GM23338 (cell line): ENCODE measurements around the gene DTNBP1. TPM values are rescaled to one million over a fixed set of nuclear protein-coding genes. Genes with fewer than 3 reads are reported as not detected.

Experiments
- ATAC-seq: fragments of 200-7000 bp; cut with Tn5 transposase; 3 replicates; pipeline ENCODE4 v1.9.1; 2020
- DNase-seq: peaks from one replicate; pipeline ENCODE4 v3.0.0-alpha.2; 2015; ENCODE audit warnings: low spot score
- H2AFZ ChIP-seq: fragments of 200-600 bp; sonication (generic); 2 replicates; pipeline ENCODE4 v1.8.0; 2016; ENCODE audit warnings: antibody characterized with exemption, mild to moderate bottlenecking, moderate library complexity
- H3F3A ChIP-seq: fragments of 200-600 bp; sonication (generic); replicated peaks from 2 replicates; pipeline ENCODE4 v1.8.0; 2017; ENCODE audit warnings: antibody characterized with exemption, mixed run types, low read depth
- H3K27ac ChIP-seq: fragments of 200-600 bp; sonication (generic); 2 replicates; pipeline ENCODE4 v1.6.1; 2016; ENCODE audit warnings: low read depth
- H3K27me3 ChIP-seq: fragments of 200-600 bp; sonication (generic); 2 replicates; pipeline ENCODE4 v1.8.0; 2016; ENCODE audit warnings: mild to moderate bottlenecking, mixed run types, moderate library complexity; ENCODE audit not compliant: insufficient read depth
- H3K36me3 ChIP-seq: fragments of 200-600 bp; sonication (generic); 2 replicates; pipeline ENCODE4 v1.8.0; 2016; ENCODE audit warnings: mild to moderate bottlenecking; ENCODE audit not compliant: insufficient read depth
- H3K4me1 ChIP-seq: fragments of 200-600 bp; sonication (generic); 2 replicates; pipeline ENCODE4 v1.8.0; 2016; ENCODE audit warnings: mild to moderate bottlenecking, moderate library complexity; ENCODE audit not compliant: insufficient read depth
- H3K4me2 ChIP-seq: fragments of 200-600 bp; sonication (generic); 2 replicates; pipeline ENCODE4 v1.7.1; 2017; ENCODE audit warnings: mixed run types
- H3K4me3 ChIP-seq: fragments of 200-600 bp; sonication (generic); 2 replicates; pipeline ENCODE4 v1.6.1; 2016; ENCODE audit warnings: mixed run types
- H3K79me2 ChIP-seq: fragments of 200-600 bp; sonication (generic); replicated peaks from 2 replicates; pipeline ENCODE4 v1.8.0; 2017; ENCODE audit warnings: mild to moderate bottlenecking; ENCODE audit not compliant: insufficient read depth
- H3K9me2 ChIP-seq: fragments of 200-600 bp; sonication (generic); 2 replicates; pipeline ENCODE4 v1.8.0; 2017; ENCODE audit not compliant: insufficient read depth
- H4K20me1 ChIP-seq: fragments of 200-600 bp; sonication (generic); replicated peaks from 2 replicates; pipeline ENCODE4 v1.8.0; 2017; ENCODE audit warnings: mild to moderate bottlenecking; ENCODE audit not compliant: insufficient read depth
- H3K27ac Mint-ChIP-seq: 2 replicates; pipeline ENCODE4 v1.8.0; 2020; ENCODE audit warnings: inconsistent platforms, mild to moderate bottlenecking, moderate library complexity, mixed read lengths
- H3K27me3 Mint-ChIP-seq: 3 replicates; pipeline ENCODE4 v1.8.0; 2022; ENCODE audit warnings: low read depth, mild to moderate bottlenecking, moderate library complexity, mixed read lengths, inconsistent platforms; ENCODE audit not compliant: insufficient read depth, poor library complexity
- H3K36me3 Mint-ChIP-seq: 3 replicates; pipeline ENCODE4 v1.8.0; 2021; ENCODE audit warnings: low read depth, mild to moderate bottlenecking, inconsistent platforms, moderate library complexity, mixed read lengths
- H3K4me1 Mint-ChIP-seq: 3 replicates; pipeline ENCODE4 v1.8.0; 2020; ENCODE audit warnings: mild to moderate bottlenecking, inconsistent platforms, mixed read lengths
- H3K4me3 Mint-ChIP-seq: 3 replicates; pipeline ENCODE4 v1.8.0; 2021; ENCODE audit warnings: moderate library complexity, mild to moderate bottlenecking, inconsistent platforms, mixed read lengths
- H3K9me3 Mint-ChIP-seq: 3 replicates; pipeline ENCODE4 v1.8.0; 2020; ENCODE audit warnings: moderate library complexity, mild to moderate bottlenecking, inconsistent platforms, mixed read lengths
- CTCF ChIP-seq, 2 experiments: fragments of 200-600 bp in 1 of 2; sonication (generic) in 1 of 2; conservative IDR thresholded peaks; 2 replicates each; pipeline versions ENCODE4 v1.5.1 to v1.6.1; 2016 to 2017; ENCODE audit warnings: antibody characterized with exemption in 2 of 2, low read depth in 2 of 2, mild to moderate bottlenecking in 2 of 2, moderate library complexity in 1 of 2
- ETS1 ChIP-seq: IDR thresholded peaks from 2 replicates; pipeline ENCODE4 v1.6.1; 2016; ENCODE audit warnings: antibody characterized with exemption
- EZH2 ChIP-seq: fragments of 200-600 bp; sonication (generic); IDR thresholded peaks from one replicate; pipeline ENCODE4 v1.8.0; 2017; ENCODE audit warnings: antibody characterized with exemption, mild to moderate bottlenecking, low read depth; ENCODE audit not compliant: unreplicated experiment
- EZH2phosphoT487 ChIP-seq: fragments of 200-600 bp; sonication (generic); IDR thresholded peaks from one replicate; pipeline ENCODE4 v1.8.1; 2018; ENCODE audit warnings: antibody characterized with exemption; ENCODE audit not compliant: unreplicated experiment
- JUNB ChIP-seq: IDR thresholded peaks from one replicate; pipeline ENCODE4 v1.6.1; 2016; ENCODE audit warnings: antibody characterized with exemption; ENCODE audit not compliant: unreplicated experiment
- NANOG ChIP-seq: IDR thresholded peaks from 2 replicates; pipeline ENCODE4 v1.6.1; 2016; ENCODE audit warnings: antibody characterized with exemption, borderline replicate concordance
- POLR2AphosphoS5 ChIP-seq: IDR thresholded peaks from 2 replicates; pipeline ENCODE4 v1.6.1; 2016; ENCODE audit warnings: antibody characterized with exemption, low read depth
- REST ChIP-seq: IDR thresholded peaks from one replicate; pipeline ENCODE4 v1.6.1; 2018; ENCODE audit warnings: antibody characterized with exemption; ENCODE audit not compliant: unreplicated experiment
- STAT1 ChIP-seq: IDR thresholded peaks from one replicate; pipeline ENCODE4 v1.6.1; 2016; ENCODE audit warnings: antibody characterized with exemption; ENCODE audit not compliant: unreplicated experiment
- ZNF114 ChIP-seq: fragments of 250-450 bp; sonication (Bioruptor Pico); IDR thresholded peaks from 2 replicates; pipeline ENCODE4 v1.5.0; 2020; ENCODE audit warnings: mild to moderate bottlenecking, moderate library complexity
- ZNF331 ChIP-seq: fragments of 250-450 bp; sonication (Bioruptor Pico); IDR thresholded peaks from 2 replicates; pipeline ENCODE4 v1.5.0; 2020; ENCODE audit warnings: low read depth, mild to moderate bottlenecking, moderate library complexity
- polyA plus RNA-seq: library from polyadenylated mRNA; unstranded; fragments of >200 nt; fragmentation: Nextera tagmentation; extraction: Ambion mirVana; gene quantifications from 2 replicates; pipeline ENCODE4 v1.2.1, GENCODE V29; 2016
- total RNA-seq: library from RNA; depleted of rRNA; stranded (reverse); fragments of >200 nt; shearing (Covaris generic); gene quantifications from 2 replicates; pipeline ENCODE4 v1.2.3, GENCODE V29; 2014

The DTNBP1 gene
- total and polyA plus RNA-seq, 2 experiments from 2014 or later: 12.1 to 20.1 TPM

- Histone ChIP-seq H3K9me2 (no peaks in the 10 kb centered on the region), H4K20me1 (no peaks in the 10 kb centered on the region), H3K4me1 (peaks cover 5% of the 10 kb centered on the region), H3K79me2 (no peaks in the 10 kb centered on the region), H3F3A (no peaks in the 10 kb centered on the region), H3K27ac (no peak overlapping the region), H3K4me2 (no peak overlapping the region), H3K27me3 (no peaks in the 10 kb centered on the region), H3K4me3 (no peak overlapping the region), H3K36me3 (no peaks in the 10 kb centered on the region), H2AFZ (no peak overlapping the region)
- Mint-ChIP-seq H3K36me3 (peaks cover 6% of the 10 kb centered on the region; the same call in 2 of the 3 replicates), H3K27ac (no peak overlapping the region), H3K27me3 (peaks cover 2% of the 10 kb centered on the region), H3K4me1 (peaks cover 21% of the 10 kb centered on the region), H3K9me3 (no peaks in the 10 kb centered on the region), H3K4me3 (no peak overlapping the region)
- DNase-seq (no peak), ATAC-seq (no peak)
- TF ChIP-seq ZNF114 (CRISPR knock-in tag) (no peak), ZNF331 (CRISPR knock-in tag) (no peak), STAT1 (no peak), ETS1 (no peak), POLR2AphosphoS5 (no peak), NANOG (no peak), REST (no peak), JUNB (no peak), CTCF (conservative IDR thresholded peaks at IDR 0.05; ENCODE audit: low read depth in 2 of 2) (no peak)
Measured at GRCh38 chr6:15582499-15582898, 80.3 kb downstream of the DTNBP1 start.

- Histone ChIP-seq H3K27ac (no peak overlapping the region), H2AFZ (no peak overlapping the region), H3K9me2 (no peaks in the 10 kb centered on the region), H3K27me3 (no peaks in the 10 kb centered on the region), H3K36me3 (no peaks in the 10 kb centered on the region), H3K4me2 (no peak overlapping the region), H3K4me3 (no peak overlapping the region), H4K20me1 (no peaks in the 10 kb centered on the region), H3F3A (no peaks in the 10 kb centered on the region), H3K79me2 (no peaks in the 10 kb centered on the region), H3K4me1 (peaks cover 5% of the 10 kb centered on the region)
- no peak for ATAC-seq
- H3K4me1 Mint-ChIP-seq: peaks cover 26% of the 10 kb centered on the region
- no peaks in the 10 kb centered on the region for H3K9me3 Mint-ChIP-seq
- DNase-seq: no peak
- no peak overlapping the region for H3K4me3 Mint-ChIP-seq
- peaks cover 5% of the 10 kb centered on the region for H3K27me3 Mint-ChIP-seq
- peaks cover 6% of the 10 kb centered on the region; the same call in 2 of the 3 replicates for H3K36me3 Mint-ChIP-seq
- H3K27ac Mint-ChIP-seq: no peak overlapping the region
- TF ChIP-seq STAT1 (no peak), REST (no peak), CTCF (conservative IDR thresholded peaks at IDR 0.05; ENCODE audit: low read depth in 2 of 2) (no peak), NANOG (no peak), ZNF114 (CRISPR knock-in tag) (no peak), EZH2 (no peak), POLR2AphosphoS5 (no peak), JUNB (no peak), EZH2phosphoT487 (no peak)
Measured at GRCh38 chr6:15581751-15582150, 81.1 kb downstream of the DTNBP1 start.
